EH (cell line): Measurements from ENCODE around the gene PSORS1C2.
A peak's percentile ranks its signal among the peaks of the same experiment; 100 is the strongest.

Source experiments
- DNase-seq: peaks from one replicate; pipeline ENCODE4 v3.0.0-alpha.2; 2015; ENCODE audit warnings: low read depth

PSORS1C2 gene

GRCh38 chr6:31113861-31114540 is 24.9 kb downstream of the PSORS1C2 start:
- DNase-seq = peak; percentile 90

GRCh38 chr6:31112478-31112877 is 26.4 kb downstream of the PSORS1C2 start, which contains the start of gene C6orf15:
C6orf15 (minus strand) TSS chr6:31112575; CDS start chr6:31112555, 20 bp downstream.
- DNase-seq = no peak

GRCh38 chr6:31111712-31112111 is 27.2 kb downstream of the PSORS1C2 start:
- no peak for DNase-seq

GRCh38 chr6:31110825-31111582 is 27.9 kb downstream of the PSORS1C2 start:
- no peak for DNase-seq

GRCh38 chr6:31107052-31107451 is 31.8 kb downstream of the PSORS1C2 start:
- DNase-seq = no peak

- DNase-seq = no peak
These were observed 35.7 kb downstream of the PSORS1C2 start for GRCh38 chr6:31103136-31103535.

- DNase-seq = no peak
These were observed 40.4 kb downstream of the PSORS1C2 start for GRCh38 chr6:31098449-31098938.

GRCh38 chr6:31096656-31097055 is 42.2 kb downstream of the PSORS1C2 start:
- DNase-seq = no peak

GRCh38 chr6:31096215-31096614 is 42.7 kb downstream of the PSORS1C2 start:
- DNase-seq = no peak

- DNase-seq = peak; percentile 22
These were observed 44.4 kb downstream of the PSORS1C2 start for GRCh38 chr6:31094389-31094881.

- no peak for DNase-seq
These were observed 45.9 kb downstream of the PSORS1C2 start for GRCh38 chr6:31092769-31093505.

GRCh38 chr6:31092238-31092637 is 46.6 kb downstream of the PSORS1C2 start:
- DNase-seq = no peak

GRCh38 chr6:31091680-31092079 is 47.2 kb downstream of the PSORS1C2 start:
- DNase-seq = no peak

GRCh38 chr6:31090973-31091364 is 47.9 kb downstream of the PSORS1C2 start:
- no peak for DNase-seq

- DNase-seq = no peak
These were observed 48.4 kb downstream of the PSORS1C2 start for GRCh38 chr6:31090275-31090972.
